ENCODE measurements around the gene TGFA.

GRCh38 chr2:70565039-70565731 is 11.6 kb upstream of the TGFA start:
- TF ChIP-seq EZH2 (IDR thresholded peaks at IDR 0.05; ENCODE audit: insufficient read depth, poor library complexity, severe bottlenecking) = no peak
- no peak for TF ChIP-seq EZH2phosphoT487 (IDR thresholded peaks at IDR 0.05; ENCODE audit: insufficient read depth, low read depth)
